Prostate gland (tissue), 2 donors: ENCODE data around the gene LAMA4. TPM values are rescaled to one million over a fixed set of nuclear protein-coding genes. Genes with fewer than 3 reads are reported as not detected.

ENCODE experiments used
- DNase-seq: peaks from one replicate; pipeline ENCODE4 v3.0.0-alpha.2; 2019; ENCODE audit warnings: low spot score
- H3K27ac ChIP-seq, 2 donors: fragments of 200-600 bp; sonication (generic); 2 replicates each; pipeline ENCODE4 v1.5.1; 2017 to 2019
- H3K27me3 ChIP-seq: fragments of 200-600 bp; sonication (generic); replicated peaks from 2 replicates; pipeline ENCODE4 v1.5.1; 2019; ENCODE audit not compliant: insufficient read depth
- H3K36me3 ChIP-seq, 2 donors: fragments of 200-600 bp; sonication (generic); 1 replicate in 1 of 2; 2 replicates in 1 of 2; pipeline versions ENCODE4 v1.5.1 to v1.8.1; 2017 to 2019
- H3K4me1 ChIP-seq: fragments of 200-600 bp; sonication (generic); replicated peaks from 2 replicates; pipeline ENCODE4 v1.5.1; 2019
- H3K4me3 ChIP-seq, 2 donors: fragments of 200-600 bp; sonication (generic); 2 replicates each; pipeline ENCODE4 v1.5.1; 2017 to 2019
- H3K9me3 ChIP-seq: fragments of 200-600 bp; sonication (generic); 2 replicates; pipeline ENCODE4 v1.5.1; 2017
- CTCF ChIP-seq, 4 experiments: fragments of 200-600 bp in 2 of 4; fragments of 450-650 bp in 2 of 4; sonication (generic) in 2 of 4; IDR thresholded peaks; 1 replicate in 3 of 4; 2 replicates in 1 of 4; pipeline ENCODE4 v1.5.1; 2016 to 2019; ENCODE audit warnings: antibody characterized with exemption in 4 of 4, mild to moderate bottlenecking in 2 of 4, moderate library complexity in 2 of 4
- POLR2A ChIP-seq: fragments of 450-650 bp; IDR thresholded peaks from one replicate; pipeline ENCODE4 v1.6.1; 2016; ENCODE audit warnings: antibody characterized with exemption, mild to moderate bottlenecking
- POLR2AphosphoS5 ChIP-seq: sonication (generic); formaldehyde crosslinking; IDR thresholded peaks from one replicate; pipeline ENCODE4 v1.6.1; 2017; ENCODE audit warnings: antibody characterized with exemption
- WGBS: methylation state at CpG from one replicate; pipeline ENCODE4 v1.1.5; 2018; 5-methylcytosine and 5-hydroxymethylcytosine counted together
- intact Hi-C: fragments of 100-400 bp; cut with DNase I; formaldehyde crosslinking; loops from one replicate; pipeline ENCODE4 v1.14.2; 2022
- total RNA-seq, 2 donors: library from RNA; depleted of rRNA; stranded (reverse); fragments of >200 nt; gene quantifications; one replicate each; pipeline ENCODE4 v1.1.0, GENCODE V29; 2016

Gene LAMA4
- total RNA-seq, 2 donors from 2014 or later = 9.6 to 48.3 TPM

DNA sequence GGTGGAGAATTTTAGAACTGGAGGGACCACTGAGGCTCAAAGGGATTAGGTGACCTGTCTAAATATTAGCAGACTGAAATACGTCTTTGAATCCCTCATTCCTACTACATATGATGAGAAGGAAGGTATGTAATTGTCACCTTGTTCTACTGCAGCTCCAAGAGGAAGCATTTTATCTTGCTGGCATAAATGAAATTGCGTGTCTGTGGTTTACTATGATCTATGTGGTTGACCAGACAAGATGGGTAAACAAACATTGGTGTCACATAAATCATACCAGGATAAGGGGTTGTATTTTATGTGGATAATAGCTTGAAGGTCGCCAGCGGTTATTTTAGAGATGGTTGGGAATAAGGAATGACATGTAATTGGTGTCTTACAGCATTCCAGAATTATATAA, 78.2 kb downstream of the LAMA4 start:
- no peaks in the 10 kb centered on the region for H3K4me1 ChIP-seq
- no peaks in the 10 kb centered on the region for H3K27me3 ChIP-seq
- intact Hi-C loops = loop anchor here (5.0 kb wide), 1 partner anchor 196 kb away; no protein-coding TSS in a partner anchor
- no peaks in the 10 kb centered on the region for H3K9me3 ChIP-seq
- no peaks in the 10 kb centered on the region for H3K36me3 ChIP-seq
- DNase-seq = no peak
- WGBS = 45% methylated on average over 4 of the region's 4 CpGs
- no peak for TF ChIP-seq POLR2A
- no peak for TF ChIP-seq CTCF (IDR thresholded peaks at IDR 0.05)
- no peak for TF ChIP-seq POLR2AphosphoS5
- no peak overlapping the region for H3K4me3 ChIP-seq
- H3K27ac ChIP-seq = no peak overlapping the region

DNA sequence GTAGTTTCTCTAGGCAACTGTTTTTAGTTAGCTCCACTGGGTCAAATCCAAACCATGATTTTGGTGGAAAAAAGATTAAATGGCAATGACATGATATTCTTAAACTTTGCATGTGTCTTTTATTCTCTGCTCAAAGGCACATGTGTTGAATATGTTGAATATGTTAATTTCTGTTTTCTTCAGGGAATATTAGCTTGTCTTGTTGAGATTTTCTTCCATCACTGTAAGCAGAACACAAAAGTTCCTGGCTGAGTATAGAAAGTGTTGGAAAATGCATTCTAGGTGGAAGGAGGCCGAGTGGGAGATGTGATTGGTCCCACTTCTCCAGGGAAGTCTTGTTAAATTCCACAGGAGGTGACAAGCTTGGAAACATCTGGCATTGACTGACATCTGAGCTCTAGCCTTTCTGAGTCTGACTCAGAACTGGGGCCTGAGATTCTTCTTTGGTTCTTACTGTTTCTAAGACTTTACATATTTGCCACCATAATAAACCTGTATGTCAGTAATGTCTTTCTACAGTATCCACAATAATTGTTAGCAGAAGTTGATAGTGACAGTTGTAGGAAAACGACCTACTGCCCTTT, 81.1 kb downstream of the LAMA4 start:
- DNase-seq = no peak
- H3K9me3 ChIP-seq = no peaks in the 10 kb centered on the region
- TF ChIP-seq POLR2AphosphoS5 = no peak
- no peak for TF ChIP-seq POLR2A
- TF ChIP-seq CTCF (IDR thresholded peaks at IDR 0.05) = no peak
- H3K4me1 ChIP-seq = no peaks in the 10 kb centered on the region
- H3K36me3 ChIP-seq = no peaks in the 10 kb centered on the region
- H3K27me3 ChIP-seq = no peaks in the 10 kb centered on the region
- no peak overlapping the region for H3K27ac ChIP-seq
- no peak overlapping the region for H3K4me3 ChIP-seq
- WGBS = 77% methylated on average over 2 of the region's 2 CpGs
- intact Hi-C loops = no loop called here

DNA sequence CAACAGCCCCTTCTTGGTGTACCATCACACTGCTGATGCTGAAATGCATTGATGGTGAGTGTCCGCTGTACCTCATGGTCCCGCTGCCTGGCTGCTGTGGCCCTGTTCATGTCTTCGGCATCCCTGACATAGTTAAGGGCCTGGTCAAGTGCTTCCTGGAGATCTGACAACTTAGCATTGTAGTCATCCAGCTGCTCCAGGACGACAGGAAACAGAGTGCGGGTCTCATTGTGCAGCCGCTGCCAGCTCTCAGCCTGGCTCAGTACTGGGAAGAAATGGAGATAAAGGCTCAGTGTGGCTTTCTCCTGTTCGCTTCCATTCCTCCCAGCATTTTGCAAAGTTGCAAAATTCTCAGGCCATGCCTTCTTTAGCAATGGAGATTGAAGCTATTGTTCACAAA, 81.8 kb downstream of the LAMA4 start:
- Histone ChIP-seq H3K9me3 (no peaks in the 10 kb centered on the region), H3K4me3 (no peak overlapping the region), H3K36me3 (no peaks in the 10 kb centered on the region), H3K27ac (no peak overlapping the region), H3K27me3 (no peaks in the 10 kb centered on the region), H3K4me1 (no peaks in the 10 kb centered on the region)
- no peak for DNase-seq
- TF ChIP-seq POLR2A (no peak), POLR2AphosphoS5 (no peak), CTCF (IDR thresholded peaks at IDR 0.05) (no peak)
- intact Hi-C loops = no loop called here
- WGBS = 78% methylated on average over 7 of the region's 7 CpGs

DNA sequence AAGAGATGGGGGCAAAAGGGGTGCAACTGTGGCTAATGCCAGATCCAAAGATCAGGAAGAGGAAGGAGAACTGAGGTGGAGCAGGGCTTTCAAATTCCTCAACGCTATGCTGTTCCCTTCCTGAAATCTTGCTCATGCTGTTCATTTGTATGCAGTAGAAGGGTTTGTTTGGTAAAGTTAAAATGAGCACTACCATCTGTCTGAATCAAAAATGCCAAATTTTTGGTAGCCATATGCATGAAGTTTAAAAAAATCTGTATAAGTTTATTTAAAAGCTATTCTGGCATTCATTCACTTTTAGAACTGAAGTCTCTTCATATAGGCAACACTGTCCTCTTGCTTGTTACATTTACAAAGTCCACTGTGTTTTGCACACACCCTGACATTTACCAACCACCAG, 84.8 kb downstream of the LAMA4 start:
- TF ChIP-seq POLR2A = no peak
- TF ChIP-seq POLR2AphosphoS5 = no peak
- no peak for TF ChIP-seq CTCF (IDR thresholded peaks at IDR 0.05)
- Histone ChIP-seq H3K27me3 (no peaks in the 10 kb centered on the region), H3K4me3 (no peak overlapping the region), H3K27ac (no peak overlapping the region), H3K4me1 (no peaks in the 10 kb centered on the region), H3K9me3 (no peaks in the 10 kb centered on the region), H3K36me3 (no peaks in the 10 kb centered on the region)
- no peak for DNase-seq
- intact Hi-C loops = no loop called here
- WGBS = 89% methylated on average over 1 of the region's 1 CpG
